Right cardiac atrium (tissue), 5 donors: ENCODE data around the gene TENM3. TPM values are rescaled to one million over a fixed set of nuclear protein-coding genes. Genes with fewer than 3 reads are reported as not detected.
"Not testable (repeated sequence)": the region's sequence is repeated elsewhere in the genome, so short reads cannot be mapped to it uniquely, and the experiment has no call there.

Experiments
- ATAC-seq, 2 donors: fragments of 200-7000 bp; cut with Tn5 transposase; one replicate each; pipeline versions ENCODE4 v1.8.0 to v1.9.1; 2020; ENCODE audit warnings: moderate library complexity in 2 of 2, mild to moderate bottlenecking in 1 of 2
- DNase-seq, 3 donors: peaks; one replicate each; pipeline ENCODE4 v3.0.0-alpha.2; 2020
- H3K27ac ChIP-seq: one replicate; pipeline ENCODE4 v1.5.1; 2013; ENCODE audit warnings: mild to moderate bottlenecking, low read length, control low read depth, moderate library complexity
- H3K27me3 ChIP-seq: one replicate; pipeline ENCODE4 v1.6.1; 2013; ENCODE audit not compliant: control insufficient read depth, insufficient read depth
- H3K4me1 ChIP-seq: one replicate; pipeline ENCODE4 v1.6.1; 2013; ENCODE audit warnings: low read length; ENCODE audit not compliant: control insufficient read depth, insufficient read depth
- H3K4me3 ChIP-seq: one replicate; pipeline ENCODE4 v1.5.1; 2013; ENCODE audit warnings: low read length, control low read depth
- H3K9me3 ChIP-seq: one replicate; pipeline ENCODE4 v1.6.1; 2013; ENCODE audit warnings: low read length; ENCODE audit not compliant: control insufficient read depth
- WGBS: extraction: QIAGEN DNeasy Blood & Tissue Kit; methylation state at CpG from one replicate; pipeline ENCODE4 v1.1.7; 2013; 5-methylcytosine and 5-hydroxymethylcytosine counted together
- intact Hi-C, 4 donors: fragments of 100-400 bp; cut with DNase I; formaldehyde crosslinking; loops; one replicate each; pipeline versions ENCODE4 v1.11.0 to v1.14.0; 2022 to 2023
- polyA plus RNA-seq: library from polyadenylated mRNA; stranded (reverse); fragments of 200-250 nt; gene quantifications from one replicate; pipeline ENCODE4 v1.2.3, GENCODE V29; 2013
- total RNA-seq, 4 donors: library from RNA; stranded (reverse); fragmentation: NEBNext Ultra II Directional; extraction: Animal tissue kit (Norgen Biotek cat#: 25700); gene quantifications; one replicate each; pipeline ENCODE4 v1.2.1, GENCODE V29; 2021
- donor health status: healthy with polysubstance abuse.
- donor health status: DM: no; HTN: yes; CAD: no.
- donor health status: DM: no; HTN: no; CAD: no.
- donor health status: DM: no; HTN: yes; CAD: no; lungs with severe emphysema.
- donor health status: DM: yes; HTN: yes; CAD: no.

Gene TENM3
- total and polyA plus RNA-seq, 5 donors = 0.88 to 9.5 (median 5.0) TPM

- no peak overlapping the region for H3K27ac ChIP-seq
- no peak for DNase-seq
- no peaks in the 10 kb centered on the region for H3K9me3 ChIP-seq
- H3K4me1 ChIP-seq = no peaks in the 10 kb centered on the region
- ATAC-seq = no peak
- 71% methylated on average over 7 of the region's 7 CpGs for WGBS
- intact Hi-C loops = no loop called here
- no peaks in the 10 kb centered on the region for H3K27me3 ChIP-seq
- no peak overlapping the region for H3K4me3 ChIP-seq
Observed at GRCh38 chr4:182228991-182229577, 14.1 kb upstream of the TENM3 start.

DNA sequence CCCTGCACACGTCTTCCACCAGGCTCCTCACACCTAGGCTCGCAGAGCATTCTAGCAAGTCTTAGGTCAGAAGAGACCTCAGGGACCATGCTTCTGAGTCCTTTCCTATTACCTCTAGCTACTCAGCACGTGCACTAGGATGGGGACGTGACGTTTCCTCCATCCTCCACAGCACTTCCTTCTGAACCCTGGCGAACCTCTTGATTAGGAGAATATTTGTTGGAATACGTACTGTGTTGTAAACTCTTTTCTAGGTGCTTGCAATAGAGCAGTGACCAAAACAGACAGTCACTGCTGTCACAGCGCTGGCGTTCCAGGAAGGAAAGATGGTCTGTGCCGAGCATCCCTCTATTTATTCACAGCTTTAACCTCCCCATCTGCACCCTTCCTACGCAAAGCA lies 12.9 kb upstream of the TENM3 start:
- ATAC-seq (no peak), DNase-seq (no peak)
- intact Hi-C loops = no loop called here
- H3K9me3 ChIP-seq = no peaks in the 10 kb centered on the region
- no peak overlapping the region for H3K27ac ChIP-seq
- no peaks in the 10 kb centered on the region for H3K4me1 ChIP-seq
- no peaks in the 10 kb centered on the region for H3K27me3 ChIP-seq
- no peak overlapping the region for H3K4me3 ChIP-seq
- 84% methylated on average over 11 of the region's 11 CpGs for WGBS

GRCh38 chr4:182231080-182231479 lies 12.1 kb upstream of the TENM3 start:
- H3K27me3 ChIP-seq = no peaks in the 10 kb centered on the region
- H3K9me3 ChIP-seq = no peaks in the 10 kb centered on the region
- DNase-seq (no peak), ATAC-seq (no peak)
- intact Hi-C loops = no loop called here
- H3K27ac ChIP-seq = no peak overlapping the region
- H3K4me1 ChIP-seq = no peaks in the 10 kb centered on the region
- no peak overlapping the region for H3K4me3 ChIP-seq
- 77% methylated on average over 4 of the region's 4 CpGs for WGBS

DNA sequence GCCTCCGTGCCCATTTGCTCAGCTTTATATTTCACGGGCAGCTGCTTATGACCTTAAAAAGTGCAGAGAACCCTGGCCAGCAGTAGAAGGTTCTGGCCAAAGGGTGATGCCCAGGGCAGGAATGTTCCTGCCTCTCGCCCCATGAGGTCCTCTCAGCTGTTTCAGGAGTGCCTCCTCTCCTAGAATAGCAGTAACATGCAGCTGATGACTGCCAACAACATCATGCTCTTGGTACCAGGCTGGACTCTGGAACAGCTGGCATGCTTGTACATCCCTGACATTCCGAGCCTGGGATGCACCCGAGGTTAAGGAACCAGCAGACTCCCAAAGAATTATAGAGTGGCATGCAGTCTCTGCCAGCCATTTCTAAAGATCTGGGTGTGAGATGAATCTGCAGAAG lies 11.7 kb upstream of the TENM3 start:
- no peaks in the 10 kb centered on the region for H3K9me3 ChIP-seq
- DNase-seq (no peak), ATAC-seq (no peak)
- H3K27ac ChIP-seq = no peak overlapping the region
- H3K4me3 ChIP-seq = no peak overlapping the region
- WGBS = 77% methylated on average over 5 of the region's 5 CpGs
- intact Hi-C loops = no loop called here
- no peaks in the 10 kb centered on the region for H3K4me1 ChIP-seq
- H3K27me3 ChIP-seq = no peaks in the 10 kb centered on the region

GRCh38 chr4:182233310-182234090 lies 9.7 kb upstream of the TENM3 start:
- Histone ChIP-seq H3K4me3 (no peak overlapping the region), H3K27me3 (no peaks in the 10 kb centered on the region), H3K4me1 (no peaks in the 10 kb centered on the region), H3K9me3 (no peaks in the 10 kb centered on the region), H3K27ac (no peak overlapping the region)
- intact Hi-C loops = no loop called here
- DNase-seq (no peak), ATAC-seq (no peak)
- 62% methylated on average over 12 of the region's 12 CpGs for WGBS

- no peak overlapping the region for H3K27ac ChIP-seq
- 73% methylated on average over 11 of the region's 11 CpGs for WGBS
- no peak overlapping the region for H3K4me3 ChIP-seq
- no peaks in the 10 kb centered on the region for H3K9me3 ChIP-seq
- no peak for ATAC-seq
- intact Hi-C loops = no loop called here
- no peak for DNase-seq
- H3K27me3 ChIP-seq = no peaks in the 10 kb centered on the region
- H3K4me1 ChIP-seq = no peaks in the 10 kb centered on the region
Observed at GRCh38 chr4:182235021-182235795, 8.0 kb upstream of the TENM3 start.

DNA sequence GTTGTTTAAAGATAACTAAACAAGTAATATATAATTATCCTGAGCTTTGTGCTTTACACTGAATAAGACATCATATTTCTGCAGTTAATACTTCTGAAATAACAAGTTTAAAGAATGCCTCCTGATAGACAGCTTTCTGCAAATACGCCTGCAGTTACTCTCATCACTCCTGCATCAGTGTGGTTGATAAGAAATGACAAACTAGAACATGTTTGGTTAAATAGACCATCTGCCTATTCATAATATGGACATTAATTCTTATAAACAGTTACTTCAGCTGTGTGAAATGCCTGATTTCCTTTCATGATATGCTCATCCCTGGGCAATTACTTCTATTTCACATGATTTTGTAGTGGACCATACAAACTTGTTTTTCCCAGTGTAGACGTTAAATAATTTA lies 7.0 kb upstream of the TENM3 start:
- no peaks in the 10 kb centered on the region for H3K9me3 ChIP-seq
- WGBS = 60% methylated on average over 2 of the region's 2 CpGs
- intact Hi-C loops = no loop called here
- H3K27me3 ChIP-seq = no peaks in the 10 kb centered on the region
- DNase-seq (no peak), ATAC-seq (no peak)
- H3K27ac ChIP-seq = no peak overlapping the region
- H3K4me1 ChIP-seq = no peaks in the 10 kb centered on the region
- H3K4me3 ChIP-seq = no peak overlapping the region

DNA sequence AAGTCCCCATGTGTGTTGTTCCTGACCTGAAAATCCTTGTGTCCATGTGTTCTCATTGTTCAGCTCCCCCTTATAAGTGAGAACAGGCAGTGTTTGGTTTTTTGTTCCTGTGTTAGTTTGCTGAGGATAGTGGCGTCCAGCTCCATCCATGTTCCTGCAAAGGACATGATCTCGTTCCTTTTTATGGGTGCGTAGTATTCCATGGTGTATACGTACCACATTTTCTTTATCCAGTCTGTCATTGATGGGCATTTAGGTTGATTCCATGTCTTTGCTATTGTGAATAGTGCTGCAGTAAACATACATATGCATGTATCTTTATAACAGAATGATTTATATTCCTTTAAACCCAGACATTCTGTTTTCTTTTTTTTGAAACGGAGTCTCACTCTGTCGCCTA lies 6.2 kb upstream of the TENM3 start:
- WGBS = 96% methylated on average over 6 of the region's 6 CpGs
- ATAC-seq, intact Hi-C loops: not testable (repeated sequence)

DNA sequence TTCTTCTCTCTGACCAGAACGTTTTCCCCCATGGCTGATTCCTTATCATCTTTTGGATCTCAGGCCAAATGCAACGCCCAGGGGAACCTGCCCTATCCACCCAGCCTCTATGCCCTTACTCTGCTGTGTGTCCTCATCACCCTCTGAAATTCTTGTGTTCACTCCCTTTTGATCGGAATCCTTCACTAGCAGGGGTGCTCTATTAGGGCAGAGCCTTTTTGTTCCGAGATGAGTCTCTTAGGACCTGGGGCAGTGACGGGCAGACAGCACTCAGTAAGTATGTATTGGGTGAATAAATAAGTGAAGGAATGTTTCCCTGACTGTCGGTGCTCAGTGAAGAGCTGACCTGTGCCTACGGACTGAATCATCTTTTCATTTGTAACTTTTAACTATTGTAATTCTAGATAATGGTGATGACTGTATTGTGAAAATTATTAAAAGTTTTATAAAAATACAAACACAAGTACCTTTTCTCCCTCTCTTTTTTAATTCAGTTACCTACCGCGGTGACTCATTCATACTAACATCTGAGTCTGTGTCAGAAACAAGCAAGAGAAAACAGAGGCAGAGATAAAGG lies 4.8 kb upstream of the TENM3 start:
- ATAC-seq = no peak
- Histone ChIP-seq H3K4me1 (no peaks in the 10 kb centered on the region), H3K27ac (no peak overlapping the region), H3K9me3 (no peaks in the 10 kb centered on the region), H3K4me3 (no peak overlapping the region), H3K27me3 (no peaks in the 10 kb centered on the region)
- no peak for DNase-seq
- intact Hi-C loops = no loop called here
- 68% methylated on average over 9 of the region's 9 CpGs for WGBS

More for the DNA sequence above, 6.2 kb upstream of the TENM3 start:
- not testable (repeated sequence) for DNase-seq, H3K27me3 ChIP-seq, H3K4me3 ChIP-seq, H3K4me1 ChIP-seq, H3K27ac ChIP-seq, H3K9me3 ChIP-seq

DNA sequence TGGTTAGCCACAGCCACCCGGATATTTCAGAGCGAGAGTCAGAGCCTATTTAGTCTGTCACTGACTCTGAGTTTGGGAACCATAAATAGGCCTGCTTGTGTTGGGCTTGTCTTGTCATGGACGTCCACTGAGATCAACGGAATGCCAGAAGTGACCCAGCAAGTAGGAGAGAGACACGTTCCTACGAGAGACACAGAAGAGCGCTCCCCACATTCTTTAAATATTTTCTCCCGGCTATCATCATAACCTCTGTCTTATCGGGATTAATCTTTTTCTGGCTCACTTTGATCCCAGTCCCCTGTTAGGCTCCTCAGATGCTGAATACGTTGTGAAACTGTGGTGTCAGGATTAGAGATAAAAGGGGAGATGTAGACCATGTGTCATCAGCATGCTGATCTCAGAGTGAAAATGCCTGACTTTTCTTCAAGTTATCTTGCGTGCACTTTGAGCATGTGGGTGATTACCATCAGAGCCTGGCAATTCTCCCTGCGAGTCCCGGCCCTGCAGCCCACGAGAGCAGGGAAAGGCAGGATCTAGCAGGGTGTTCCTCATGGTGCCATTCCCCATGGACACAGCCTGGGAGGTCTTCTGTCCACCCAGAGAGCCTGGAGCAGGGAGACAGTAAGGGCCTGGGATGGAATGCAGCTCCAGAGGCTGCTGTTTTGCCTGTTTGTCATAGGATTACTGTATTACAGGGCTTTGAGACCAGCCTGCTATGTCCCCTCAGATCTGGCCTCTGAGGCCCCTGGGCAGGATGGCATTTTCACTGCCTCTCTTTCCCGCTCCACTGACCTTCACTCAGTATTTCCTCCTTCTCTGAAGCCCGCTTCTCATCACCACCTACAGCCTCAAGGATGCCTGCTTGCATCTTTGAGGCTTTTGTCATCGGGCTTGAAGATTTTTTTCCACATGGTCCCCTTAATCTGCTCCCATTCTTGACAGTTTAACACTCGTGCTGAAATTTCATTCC lies 2.8 kb upstream of the TENM3 start:
- DNase-seq = no peak
- H3K4me3 ChIP-seq = no peak overlapping the region
- WGBS = 43% methylated on average over 18 of the region's 18 CpGs
- intact Hi-C loops = no loop called here
- no peak overlapping the region for H3K27ac ChIP-seq
- H3K27me3 ChIP-seq = no peaks in the 10 kb centered on the region
- no peaks in the 10 kb centered on the region for H3K9me3 ChIP-seq
- peak in 1 of 2 donors; percentile 37 for ATAC-seq
- no peaks in the 10 kb centered on the region for H3K4me1 ChIP-seq
